GM21786 (cell line): Measurements from ENCODE around the gene CHSY3.

Source experiments
- ATAC-seq: cut with Tn5 transposase; IDR thresholded peaks from one replicate; pipeline ENCODE4 v1.9.1; 2021; ENCODE audit not compliant: unreplicated experiment

The CHSY3 gene

GRCh38 chr5:129945028-129945427, 40.8 kb downstream of the CHSY3 start:
- ATAC-seq = no peak

- ATAC-seq = no peak
Measured at GRCh38 chr5:129945774-129946270, 41.6 kb downstream of the CHSY3 start.

GRCh38 chr5:129951039-129951438, 46.8 kb downstream of the CHSY3 start:
- no peak for ATAC-seq

GRCh38 chr5:129958581-129958980, 54.3 kb downstream of the CHSY3 start:
- no peak for ATAC-seq

- no peak for ATAC-seq
Measured at GRCh38 chr5:129960831-129961230, 56.6 kb downstream of the CHSY3 start.

GRCh38 chr5:129962506-129962905, 58.2 kb downstream of the CHSY3 start:
- no peak for ATAC-seq

- no peak for ATAC-seq
Measured at GRCh38 chr5:129963359-129963758, 59.1 kb downstream of the CHSY3 start.

GRCh38 chr5:129966071-129966470, 61.8 kb downstream of the CHSY3 start:
- no peak for ATAC-seq

- no peak for ATAC-seq
Measured at GRCh38 chr5:129971714-129972113, 67.4 kb downstream of the CHSY3 start.

GRCh38 chr5:129972465-129973141, 68.3 kb downstream of the CHSY3 start:
- ATAC-seq = no peak

- ATAC-seq = no peak
Measured at GRCh38 chr5:129973716-129974426, 69.6 kb downstream of the CHSY3 start.

- ATAC-seq = peak; percentile 87
Measured at GRCh38 chr5:129977810-129978209, 73.5 kb downstream of the CHSY3 start.

GRCh38 chr5:129978270-129978669, 74.0 kb downstream of the CHSY3 start:
- ATAC-seq = no peak

GRCh38 chr5:129988453-129988852, 84.2 kb downstream of the CHSY3 start:
- ATAC-seq = no peak

- no peak for ATAC-seq
Measured at GRCh38 chr5:129991780-129992179, 87.5 kb downstream of the CHSY3 start.

- ATAC-seq = no peak
Measured at GRCh38 chr5:129996896-129997295, 92.6 kb downstream of the CHSY3 start.

- no peak for ATAC-seq
Measured at GRCh38 chr5:130000460-130000859, 96.2 kb downstream of the CHSY3 start.

- ATAC-seq = no peak
Measured at GRCh38 chr5:130002183-130002582, 97.9 kb downstream of the CHSY3 start.

GRCh38 chr5:130002876-130003275, 98.6 kb downstream of the CHSY3 start:
- ATAC-seq = no peak

- ATAC-seq = no peak
Measured at GRCh38 chr5:130011986-130012385, 107.7 kb downstream of the CHSY3 start.

GRCh38 chr5:130017173-130017572, 112.9 kb downstream of the CHSY3 start:
- no peak for ATAC-seq

- ATAC-seq = no peak
Measured at GRCh38 chr5:130018641-130019040, 114.4 kb downstream of the CHSY3 start.
